H1 (cell line): Measurements from ENCODE around the gene CHRNA5. TPM values are rescaled to one million over a fixed set of nuclear protein-coding genes. Genes with fewer than 3 reads are reported as not detected.

Source experiments
- ASH2L ChIP-seq: fragments of 200-600, 300-600 bp; sonication (generic); IDR thresholded peaks from one replicate; pipeline ENCODE4 v1.7.1; 2017; ENCODE audit warnings: low read length
- BACH1 ChIP-seq: IDR thresholded peaks from 2 replicates; pipeline ENCODE4 v1.6.1; 2012; ENCODE audit warnings: low read length, improper control_type of control experiment
- BCL11A ChIP-seq, 2 experiments: IDR thresholded peaks; one replicate each; pipeline ENCODE4 v1.6.1; 2011; ENCODE audit warnings: low read depth in 2 of 2, low read length in 2 of 2, mild to moderate bottlenecking in 2 of 2
- E2F6 ChIP-seq: IDR thresholded peaks from 2 replicates; pipeline ENCODE4 v1.6.1; 2012; ENCODE audit warnings: inconsistent platforms
- EGR1 ChIP-seq: IDR thresholded peaks from 2 replicates; pipeline ENCODE4 v1.6.1; 2011; ENCODE audit warnings: low read depth, low read length, borderline replicate concordance
- FOSL1 ChIP-seq: IDR thresholded peaks from 2 replicates; pipeline ENCODE4 v1.6.1; 2011; ENCODE audit warnings: mild to moderate bottlenecking, low read depth, low read length, moderate library complexity; ENCODE audit not compliant: insufficient read depth
- JUND ChIP-seq: IDR thresholded peaks from 2 replicates; pipeline ENCODE4 v1.6.1; 2011; ENCODE audit warnings: mild to moderate bottlenecking, improper control_type of control experiment, low read length
- KDM1A ChIP-seq: fragments of 200-600, 300-600 bp; sonication (generic); IDR thresholded peaks from 2 replicates; pipeline ENCODE4 v1.7.1; 2016; ENCODE audit warnings: mild to moderate bottlenecking, low read length, borderline replicate concordance
- KDM4A ChIP-seq: IDR thresholded peaks from one replicate; pipeline ENCODE4 v1.7.1; 2012; ENCODE audit warnings: low read depth, mild to moderate bottlenecking, moderate library complexity, low read length, inconsistent platforms; ENCODE audit not compliant: severe bottlenecking
- MAFK ChIP-seq: IDR thresholded peaks from 2 replicates; pipeline ENCODE4 v1.6.1; 2012; ENCODE audit warnings: low read depth, mild to moderate bottlenecking, improper control_type of control experiment, low read length
- PHF8 ChIP-seq: fragments of 200-600 bp; sonication (generic); conservative IDR thresholded peaks from 2 replicates; pipeline ENCODE4 v1.7.1; 2012; ENCODE audit warnings: low read depth, mild to moderate bottlenecking, inconsistent platforms, low read length, moderate library complexity
- POLR2A ChIP-seq, 2 experiments: IDR thresholded peaks; 1 replicate in 1 of 2; 2 replicates in 1 of 2; pipeline ENCODE4 v1.6.1; 2011; ENCODE audit warnings: low read depth in 2 of 2, low read length in 2 of 2, mild to moderate bottlenecking in 2 of 2; ENCODE audit errors: control extremely low read depth in 1 of 2
- POLR2AphosphoS5 ChIP-seq: IDR thresholded peaks from 2 replicates; pipeline ENCODE4 v1.6.1; 2011; ENCODE audit warnings: low read depth, low read length
- RAD21 ChIP-seq, 2 experiments: IDR thresholded peaks in 1 of 2; conservative IDR thresholded peaks in 1 of 2; 2 replicates each; pipeline ENCODE4 v1.6.1; 2011; ENCODE audit warnings: low read depth in 2 of 2, low read length in 2 of 2, improper control_type of control experiment in 1 of 2, inconsistent platforms in 1 of 2, mild to moderate bottlenecking in 1 of 2, moderate library complexity in 1 of 2
- RBBP5 ChIP-seq: IDR thresholded peaks from 2 replicates; pipeline ENCODE4 v1.7.1; 2012; ENCODE audit warnings: low read depth, mild to moderate bottlenecking, inconsistent platforms, low read length, moderate library complexity, borderline replicate concordance
- RXRA ChIP-seq: IDR thresholded peaks from 2 replicates; pipeline ENCODE4 v1.6.1; 2011; ENCODE audit warnings: low read depth, mild to moderate bottlenecking, low read length, moderate library complexity; ENCODE audit not compliant: insufficient read depth
- SAP30 ChIP-seq: fragments of 300-600 bp; sonication (generic); IDR thresholded peaks from 2 replicates; pipeline ENCODE4 v1.7.1; 2012; ENCODE audit warnings: low read length, moderate library complexity, mild to moderate bottlenecking, inconsistent platforms; ENCODE audit not compliant: insufficient read depth, insufficient replicate concordance
- SIN3A ChIP-seq, 2 experiments: IDR thresholded peaks in 1 of 2; conservative IDR thresholded peaks in 1 of 2; 2 replicates each; pipeline ENCODE4 v1.6.1; 2011 to 2012; ENCODE audit warnings: low read length in 2 of 2, improper control_type of control experiment in 1 of 2, low read depth in 1 of 2, mild to moderate bottlenecking in 1 of 2
- SP4 ChIP-seq: IDR thresholded peaks from 2 replicates; pipeline ENCODE4 v1.6.1; 2012; ENCODE audit warnings: low read length, inconsistent platforms
- TBP ChIP-seq: IDR thresholded peaks from 2 replicates; pipeline ENCODE4 v1.6.1; 2011; ENCODE audit warnings: low read depth, low read length, improper control_type of control experiment
- TCF12 ChIP-seq: IDR thresholded peaks from 2 replicates; pipeline ENCODE4 v1.6.1; 2011; ENCODE audit warnings: low read depth, mild to moderate bottlenecking, low read length
- polyA plus RNA-seq, 7 experiments: library from polyadenylated mRNA; depleted of rRNA in 3 of 7; stranded (reverse) in 5 of 7; unstranded in 2 of 7; fragments of >200 nt in 5 of 7; fragments of 200-250 nt in 2 of 7; gene quantifications; 1 replicate in 5 of 7; 2 replicates in 1 of 7; 4 replicates in 1 of 7; pipeline versions ENCODE4 v1.2.1 to v1.2.3, GENCODE V29; 2011 to 2013; ENCODE audit warnings: missing spikeins in 2 of 7, mixed read lengths in 2 of 7
- total RNA-seq: library from RNA; stranded (reverse); fragmentation: NEBNext Ultra II Directional; extraction: Animal tissue kit (Norgen Biotek cat#: 25700); gene quantifications from 2 replicates; pipeline ENCODE4 v1.2.1, GENCODE V29; 2021

The CHRNA5 gene
- total and polyA plus RNA-seq, 2 of the 8 experiments (the other 6 are each of a cell fraction or from before 2014, with no cell fraction given), result 13.5 to 31.4 TPM

GRCh38 chr15:78641102-78641748 lies 75.9 kb downstream of the CHRNA5 start, which contains the start of gene CHRNB4 (continued):
- TF ChIP-seq POLR2AphosphoS5 (0 out of 2 replicates have a peak, but pooled peaks have one; percentile 18), EGR1 (peak; percentile 60; the same call in 1 of the 2 replicates), ASH2L (peak; percentile 89), SAP30 (peak; percentile 22), FOSL1 (peak; percentile 94), BCL11A (IDR thresholded peaks at IDR 0.05; ENCODE audit: low read depth in 2 of 2, low read length in 2 of 2) (no peak), E2F6 (peak; percentile 99), TCF12 (no peak), SIN3A (conservative IDR thresholded peaks at IDR 0.05 in 1 of 2, IDR thresholded peaks at IDR 0.05 in 1 of 2; ENCODE audit: low read depth in 1 of 2, low read length in 2 of 2) (0 out of 4 replicates have a peak, but pooled peaks of 1 of the 2 experiments have one; percentile 14), POLR2A (IDR thresholded peaks at IDR 0.05; ENCODE audit: control extremely low read depth in 1 of 2, low read depth in 2 of 2, low read length in 2 of 2) (no peak), RXRA (no peak), RBBP5 (peak; percentile 62; the same call in 1 of the 2 replicates), KDM4A (peak; percentile 96), KDM1A (0 out of 2 replicates have a peak, but pooled peaks have one; percentile 12), PHF8 (0 out of 2 replicates have a peak, but pooled peaks have one; percentile 23), BACH1 (0 out of 2 replicates have a peak, but pooled peaks have one; percentile 9), TBP (0 out of 2 replicates have a peak, but pooled peaks have one; percentile 11), JUND (peak; percentile 90), SP4 (peak; percentile 37; the same call in 1 of the 2 replicates), RAD21 (IDR thresholded peaks at IDR 0.05 in 1 of 2, conservative IDR thresholded peaks at IDR 0.05 in 1 of 2; ENCODE audit: low read depth in 2 of 2, low read length in 2 of 2) (peak; percentile 49 to 56), MAFK (no peak)
